ENCODE measurements around the gene NBPF19.
A peak's percentile ranks its signal among the peaks of the same experiment; 100 is the strongest.
"Not testable (repeated sequence)": the region's sequence is repeated elsewhere in the genome, so short reads cannot be mapped to it uniquely, and the experiment has no call there.

The NBPF19 gene

GRCh38 chr1:149474745-149475144 is at the start of gene NBPF19:
NBPF19 (plus strand) TSS chr1:149475045; CDS start chr1:149475933, 888 bp downstream.
- not testable (repeated sequence) for DNase-seq (ENCODE audit: low read depth, low spot score)

- DNase-seq (ENCODE audit: low read depth, low spot score): not testable (repeated sequence)
Measured at GRCh38 chr1:149428317-149428716, 46.5 kb upstream of the NBPF19 start.

- DNase-seq (ENCODE audit: low read depth, low spot score): peak; percentile 74
Measured at GRCh38 chr1:149445451-149445850, 29.4 kb upstream of the NBPF19 start.

- not testable (repeated sequence) for DNase-seq (ENCODE audit: low read depth, low spot score)
Measured at GRCh38 chr1:149452196-149452595, 22.6 kb upstream of the NBPF19 start.

GRCh38 chr1:149452652-149453051 is 22.2 kb upstream of the NBPF19 start:
- DNase-seq (ENCODE audit: low read depth, low spot score): not testable (repeated sequence)

GRCh38 chr1:149558350-149558825 is 83.5 kb downstream of the NBPF19 start:
- DNase-seq (ENCODE audit: low read depth, low spot score): peak; percentile 57

GRCh38 chr1:149561806-149562205 is 87.0 kb downstream of the NBPF19 start:
- not testable (repeated sequence) for DNase-seq (ENCODE audit: low read depth, low spot score)

GRCh38 chr1:149565485-149565884 is 90.6 kb downstream of the NBPF19 start:
- not testable (repeated sequence) for DNase-seq (ENCODE audit: low read depth, low spot score)

- DNase-seq (ENCODE audit: low read depth, low spot score): not testable (repeated sequence)
Measured at GRCh38 chr1:149572763-149573162, 97.9 kb downstream of the NBPF19 start.

- DNase-seq (ENCODE audit: low read depth, low spot score): not testable (repeated sequence)
Measured at GRCh38 chr1:149585592-149585991, 110.7 kb downstream of the NBPF19 start.
